IPS-11a (cell line): Measurements from ENCODE around the gene CEMP1.
"Not testable (repeated sequence)": the region's sequence is repeated elsewhere in the genome, so short reads cannot be mapped to it uniquely, and the experiment has no call there.

ENCODE experiments used
- H3K4me3 ChIP-seq: one replicate; pipeline ENCODE4 v1.5.1; 2013; ENCODE audit warnings: low read depth, low read length, control low read depth

Gene CEMP1

GRCh38 chr16:2537451-2538379, 6.5 kb upstream of the CEMP1 start, which contains the start of gene PDPK1:
TSS of gene PDPK1 (plus strand) at chr16:2538021. CDS start at chr16:2538113, 92 bp downstream.
- H3K4me3 ChIP-seq = peak within 1 kb of the TSS; percentile 48

GRCh38 chr16:2535625-2536013, 4.4 kb upstream of the CEMP1 start:
- no peak overlapping the region for H3K4me3 ChIP-seq

GRCh38 chr16:2534335-2534734, 3.1 kb upstream of the CEMP1 start:
- H3K4me3 ChIP-seq = not testable (repeated sequence)

- H3K4me3 ChIP-seq = no peak overlapping the region
Measured at GRCh38 chr16:2533912-2534311, 2.7 kb upstream of the CEMP1 start.

GRCh38 chr16:2533142-2533755, 2.0 kb upstream of the CEMP1 start:
- H3K4me3 ChIP-seq = not testable (repeated sequence)

- H3K4me3 ChIP-seq = peak overlapping the region; percentile 47
Measured at GRCh38 chr16:2532494-2533141, 1.4 kb upstream of the CEMP1 start.

- peak overlapping the region; percentile 55 for H3K4me3 ChIP-seq
Measured at GRCh38 chr16:2531696-2532493, 687 bp upstream of the CEMP1 start.

GRCh38 chr16:2530629-2531318, 434 bp downstream of the CEMP1 start:
- no peak overlapping the region for H3K4me3 ChIP-seq

GRCh38 chr16:2529961-2530628, 1.1 kb downstream of the CEMP1 start:
- H3K4me3 ChIP-seq = no peak overlapping the region

- H3K4me3 ChIP-seq = no peak overlapping the region
Measured at GRCh38 chr16:2529061-2529931, 1.9 kb downstream of the CEMP1 start.

- H3K4me3 ChIP-seq = no peak overlapping the region
Measured at GRCh38 chr16:2528161-2529060, 2.8 kb downstream of the CEMP1 start.

GRCh38 chr16:2527784-2528100, 3.5 kb downstream of the CEMP1 start:
- no peak overlapping the region for H3K4me3 ChIP-seq

- H3K4me3 ChIP-seq = no peak overlapping the region
Measured at GRCh38 chr16:2527071-2527783, 4.0 kb downstream of the CEMP1 start.

- no peak overlapping the region for H3K4me3 ChIP-seq
Measured at GRCh38 chr16:2526135-2526534, 5.1 kb downstream of the CEMP1 start.

- no peak overlapping the region for H3K4me3 ChIP-seq
Measured at GRCh38 chr16:2524339-2524938, 6.8 kb downstream of the CEMP1 start.

- no peak overlapping the region for H3K4me3 ChIP-seq
Measured at GRCh38 chr16:2523801-2524231, 7.4 kb downstream of the CEMP1 start.
